Erythroblast (primary cell): ENCODE data around the gene FGF14.

ENCODE experiments used
- GATA1 ChIP-seq: IDR thresholded peaks from 2 replicates; pipeline ENCODE4 v1.6.1; 2011; ENCODE audit warnings: low read depth, mild to moderate bottlenecking, control low read depth, low read length, moderate library complexity
- POLR2A ChIP-seq: IDR thresholded peaks from 2 replicates; pipeline ENCODE4 v1.6.1; 2011; ENCODE audit warnings: mild to moderate bottlenecking, low read length

GRCh38 chr13:101775267-101775666 lies 626.6 kb downstream of the FGF14 start:
- TF ChIP-seq POLR2A (no peak), GATA1 (no peak)
